AG09309 (cell line): ENCODE data around the gene NTRK2.

Source experiments
- DNase-seq: peaks from one replicate; pipeline ENCODE4 v3.0.0-alpha.2; 2010; ENCODE audit warnings: low read depth
- H3K4me3 ChIP-seq: 2 replicates; pipeline ENCODE4 v1.5.1; 2011; ENCODE audit warnings: mild to moderate bottlenecking, low read depth, low read length, moderate library complexity; ENCODE audit not compliant: control insufficient read depth
- TF ChIP-seq, protein P1 (sequence below): IDR thresholded peaks from 2 replicates; pipeline ENCODE4 v1.5.1; 2011; ENCODE audit warnings: mild to moderate bottlenecking, low read depth, low read length, inconsistent platforms; ENCODE audit not compliant: insufficient read depth, control insufficient read depth; ENCODE audit errors: missing control alignments

NTRK2 gene

DNA sequence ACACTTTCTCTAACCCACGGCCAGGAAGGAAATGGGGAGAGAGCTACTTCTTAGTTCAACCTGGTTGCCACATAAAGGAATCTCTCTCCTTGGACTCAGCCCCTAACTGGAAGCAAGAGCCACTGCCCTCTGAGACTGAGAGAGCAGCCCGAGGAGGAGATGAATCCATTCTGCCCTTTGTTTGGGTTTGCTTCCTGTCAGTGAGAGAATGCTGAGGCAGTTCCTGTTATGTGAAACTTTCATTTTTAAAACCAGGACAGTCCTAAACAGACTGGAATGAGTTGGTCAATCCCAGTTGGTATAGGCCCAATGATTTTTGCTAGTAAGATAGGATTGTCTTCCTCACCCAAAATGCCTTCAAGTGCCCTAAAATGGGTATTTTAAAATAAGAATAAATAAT is 205.1 kb downstream of the NTRK2 start:
- DNase-seq = no peak

GRCh38 chr9:84875193-84875592 is 205.7 kb downstream of the NTRK2 start:
- H3K4me3 ChIP-seq = no peak overlapping the region
- DNase-seq = no peak
- TF ChIP-seq, protein P1, sequence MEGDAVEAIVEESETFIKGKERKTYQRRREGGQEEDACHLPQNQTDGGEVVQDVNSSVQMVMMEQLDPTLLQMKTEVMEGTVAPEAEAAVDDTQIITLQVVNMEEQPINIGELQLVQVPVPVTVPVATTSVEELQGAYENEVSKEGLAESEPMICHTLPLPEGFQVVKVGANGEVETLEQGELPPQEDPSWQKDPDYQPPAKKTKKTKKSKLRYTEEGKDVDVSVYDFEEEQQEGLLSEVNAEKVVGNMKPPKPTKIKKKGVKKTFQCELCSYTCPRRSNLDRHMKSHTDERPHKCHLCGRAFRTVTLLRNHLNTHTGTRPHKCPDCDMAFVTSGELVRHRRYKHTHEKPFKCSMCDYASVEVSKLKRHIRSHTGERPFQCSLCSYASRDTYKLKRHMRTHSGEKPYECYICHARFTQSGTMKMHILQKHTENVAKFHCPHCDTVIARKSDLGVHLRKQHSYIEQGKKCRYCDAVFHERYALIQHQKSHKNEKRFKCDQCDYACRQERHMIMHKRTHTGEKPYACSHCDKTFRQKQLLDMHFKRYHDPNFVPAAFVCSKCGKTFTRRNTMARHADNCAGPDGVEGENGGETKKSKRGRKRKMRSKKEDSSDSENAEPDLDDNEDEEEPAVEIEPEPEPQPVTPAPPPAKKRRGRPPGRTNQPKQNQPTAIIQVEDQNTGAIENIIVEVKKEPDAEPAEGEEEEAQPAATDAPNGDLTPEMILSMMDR = no peak

More for the DNA sequence above, 205.1 kb downstream of the NTRK2 start:
- TF ChIP-seq, protein P1 = no peak
- no peak overlapping the region for H3K4me3 ChIP-seq

GRCh38 chr9:84879631-84880030 is 210.1 kb downstream of the NTRK2 start:
- TF ChIP-seq, protein P1 = no peak
- DNase-seq = no peak
- H3K4me3 ChIP-seq = no peak overlapping the region

DNA sequence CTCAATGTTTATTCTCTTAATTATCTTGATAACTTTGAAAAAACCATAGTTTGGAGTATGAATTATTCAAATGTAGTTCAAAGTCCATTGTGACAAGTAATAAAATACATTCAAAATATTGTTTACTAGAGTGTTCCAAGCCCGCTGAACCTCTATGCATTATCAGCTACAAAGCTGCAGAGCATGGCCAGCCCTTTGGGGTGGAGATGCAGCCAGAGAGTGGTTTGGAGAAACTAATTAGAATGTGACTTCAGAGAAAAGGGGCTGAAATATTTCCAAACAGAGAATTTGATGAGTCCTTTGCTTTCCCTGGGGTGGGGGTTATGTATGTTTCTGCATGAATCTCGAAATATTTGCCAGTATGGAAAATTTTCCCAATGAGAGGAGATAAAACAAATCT is 211.3 kb downstream of the NTRK2 start:
- TF ChIP-seq, protein P1 = no peak
- no peak for DNase-seq
- no peak overlapping the region for H3K4me3 ChIP-seq

GRCh38 chr9:84886866-84887265 is 217.3 kb downstream of the NTRK2 start:
- TF ChIP-seq, protein P1 = no peak
- H3K4me3 ChIP-seq = no peak overlapping the region
- no peak for DNase-seq

GRCh38 chr9:84891924-84892323 is 222.4 kb downstream of the NTRK2 start:
- TF ChIP-seq, protein P1 = no peak
- H3K4me3 ChIP-seq = no peak overlapping the region
- DNase-seq = no peak
